IPS-15b (cell line): ENCODE measurements around the gene PKN2.
"Not testable (repeated sequence)": the region's sequence is repeated elsewhere in the genome, so short reads cannot be mapped to it uniquely, and the experiment has no call there.

Experiments used
- H3K27me3 ChIP-seq: one replicate; pipeline ENCODE4 v1.6.1; 2013; ENCODE audit warnings: low read length; ENCODE audit not compliant: control insufficient read depth, insufficient read depth
- H3K36me3 ChIP-seq: one replicate; pipeline ENCODE4 v1.6.1; 2013; ENCODE audit warnings: low read length; ENCODE audit not compliant: control insufficient read depth, insufficient read depth
- H3K4me1 ChIP-seq: one replicate; pipeline ENCODE4 v1.6.1; 2013; ENCODE audit warnings: mild to moderate bottlenecking, low read length; ENCODE audit not compliant: control insufficient read depth, insufficient read depth
- H3K4me3 ChIP-seq: one replicate; pipeline ENCODE4 v1.5.1; 2013; ENCODE audit warnings: low read depth, low read length
- H3K9ac ChIP-seq: one replicate; pipeline ENCODE4 v1.6.1; 2013; ENCODE audit warnings: low read depth, mild to moderate bottlenecking, low read length
- H3K9me3 ChIP-seq: one replicate; pipeline ENCODE4 v1.6.1; 2013; ENCODE audit warnings: mild to moderate bottlenecking, low read length; ENCODE audit not compliant: control insufficient read depth, insufficient read depth

The PKN2 gene

GRCh38 chr1:88716571-88716970 is 32.5 kb downstream of the PKN2 start:
- H3K27me3 ChIP-seq, H3K9ac ChIP-seq, H3K9me3 ChIP-seq, H3K36me3 ChIP-seq, H3K4me1 ChIP-seq, H3K4me3 ChIP-seq: not testable (repeated sequence)

GRCh38 chr1:88722492-88722891 is 38.4 kb downstream of the PKN2 start:
- Histone ChIP-seq H3K27me3 (no peaks in the 10 kb centered on the region), H3K36me3 (no peaks in the 10 kb centered on the region), H3K9me3 (no peaks in the 10 kb centered on the region), H3K4me3 (no peak overlapping the region), H3K9ac (no peak overlapping the region), H3K4me1 (no peaks in the 10 kb centered on the region)

GRCh38 chr1:88726697-88727096 is 42.6 kb downstream of the PKN2 start:
- Histone ChIP-seq H3K9me3 (no peaks in the 10 kb centered on the region), H3K36me3 (no peaks in the 10 kb centered on the region), H3K27me3 (no peaks in the 10 kb centered on the region), H3K4me3 (no peak overlapping the region), H3K9ac (no peak overlapping the region), H3K4me1 (no peaks in the 10 kb centered on the region)

GRCh38 chr1:88727205-88727604 is 43.1 kb downstream of the PKN2 start:
- no peaks in the 10 kb centered on the region for H3K27me3 ChIP-seq
- no peak overlapping the region for H3K9ac ChIP-seq
- H3K9me3 ChIP-seq: no peaks in the 10 kb centered on the region
- no peaks in the 10 kb centered on the region for H3K4me1 ChIP-seq
- no peak overlapping the region for H3K4me3 ChIP-seq
- H3K36me3 ChIP-seq: no peaks in the 10 kb centered on the region

GRCh38 chr1:88729297-88729696 is 45.2 kb downstream of the PKN2 start:
- Histone ChIP-seq H3K36me3 (no peaks in the 10 kb centered on the region), H3K9me3 (no peaks in the 10 kb centered on the region), H3K9ac (no peak overlapping the region), H3K4me3 (no peak overlapping the region), H3K27me3 (no peaks in the 10 kb centered on the region), H3K4me1 (no peaks in the 10 kb centered on the region)

GRCh38 chr1:88730132-88730675 is 46.1 kb downstream of the PKN2 start:
- H3K9me3 ChIP-seq: no peaks in the 10 kb centered on the region
- H3K4me1 ChIP-seq: no peaks in the 10 kb centered on the region
- H3K4me3 ChIP-seq: no peak overlapping the region
- no peak overlapping the region for H3K9ac ChIP-seq
- no peaks in the 10 kb centered on the region for H3K27me3 ChIP-seq
- no peaks in the 10 kb centered on the region for H3K36me3 ChIP-seq

- Histone ChIP-seq H3K9me3 (no peaks in the 10 kb centered on the region), H3K4me3 (no peak overlapping the region), H3K9ac (no peak overlapping the region), H3K36me3 (no peaks in the 10 kb centered on the region), H3K4me1 (no peaks in the 10 kb centered on the region), H3K27me3 (no peaks in the 10 kb centered on the region)
Measured at GRCh38 chr1:88730995-88731394, 46.9 kb downstream of the PKN2 start.

GRCh38 chr1:88731475-88732269 is 47.6 kb downstream of the PKN2 start:
- H3K9me3 ChIP-seq: no peaks in the 10 kb centered on the region
- no peaks in the 10 kb centered on the region for H3K4me1 ChIP-seq
- H3K9ac ChIP-seq: no peak overlapping the region
- H3K27me3 ChIP-seq: no peaks in the 10 kb centered on the region
- H3K4me3 ChIP-seq: no peak overlapping the region
- H3K36me3 ChIP-seq: no peaks in the 10 kb centered on the region

GRCh38 chr1:88735382-88735781 is 51.3 kb downstream of the PKN2 start:
- Histone ChIP-seq H3K9me3 (no peaks in the 10 kb centered on the region), H3K9ac (no peak overlapping the region), H3K27me3 (no peaks in the 10 kb centered on the region), H3K36me3 (no peaks in the 10 kb centered on the region), H3K4me3 (no peak overlapping the region), H3K4me1 (peaks cover 7% of the 10 kb centered on the region)

- Histone ChIP-seq H3K27me3 (no peaks in the 10 kb centered on the region), H3K4me1 (peaks cover 7% of the 10 kb centered on the region), H3K9ac (no peak overlapping the region), H3K36me3 (no peaks in the 10 kb centered on the region), H3K4me3 (no peak overlapping the region), H3K9me3 (no peaks in the 10 kb centered on the region)
Measured at GRCh38 chr1:88735909-88736308, 51.8 kb downstream of the PKN2 start.

GRCh38 chr1:88736633-88737248 is 52.7 kb downstream of the PKN2 start:
- H3K4me3 ChIP-seq: no peak overlapping the region
- H3K9me3 ChIP-seq: no peaks in the 10 kb centered on the region
- H3K27me3 ChIP-seq: no peaks in the 10 kb centered on the region
- peaks cover 7% of the 10 kb centered on the region for H3K4me1 ChIP-seq
- no peak overlapping the region for H3K9ac ChIP-seq
- no peaks in the 10 kb centered on the region for H3K36me3 ChIP-seq

- H3K4me1 ChIP-seq: peaks cover 7% of the 10 kb centered on the region
- H3K9me3 ChIP-seq: no peaks in the 10 kb centered on the region
- H3K27me3 ChIP-seq: no peaks in the 10 kb centered on the region
- no peaks in the 10 kb centered on the region for H3K36me3 ChIP-seq
- H3K9ac ChIP-seq: no peak overlapping the region
- no peak overlapping the region for H3K4me3 ChIP-seq
Measured at GRCh38 chr1:88737338-88737927, 53.4 kb downstream of the PKN2 start.
